ENCODE results near the gene SDC1.

DNA sequence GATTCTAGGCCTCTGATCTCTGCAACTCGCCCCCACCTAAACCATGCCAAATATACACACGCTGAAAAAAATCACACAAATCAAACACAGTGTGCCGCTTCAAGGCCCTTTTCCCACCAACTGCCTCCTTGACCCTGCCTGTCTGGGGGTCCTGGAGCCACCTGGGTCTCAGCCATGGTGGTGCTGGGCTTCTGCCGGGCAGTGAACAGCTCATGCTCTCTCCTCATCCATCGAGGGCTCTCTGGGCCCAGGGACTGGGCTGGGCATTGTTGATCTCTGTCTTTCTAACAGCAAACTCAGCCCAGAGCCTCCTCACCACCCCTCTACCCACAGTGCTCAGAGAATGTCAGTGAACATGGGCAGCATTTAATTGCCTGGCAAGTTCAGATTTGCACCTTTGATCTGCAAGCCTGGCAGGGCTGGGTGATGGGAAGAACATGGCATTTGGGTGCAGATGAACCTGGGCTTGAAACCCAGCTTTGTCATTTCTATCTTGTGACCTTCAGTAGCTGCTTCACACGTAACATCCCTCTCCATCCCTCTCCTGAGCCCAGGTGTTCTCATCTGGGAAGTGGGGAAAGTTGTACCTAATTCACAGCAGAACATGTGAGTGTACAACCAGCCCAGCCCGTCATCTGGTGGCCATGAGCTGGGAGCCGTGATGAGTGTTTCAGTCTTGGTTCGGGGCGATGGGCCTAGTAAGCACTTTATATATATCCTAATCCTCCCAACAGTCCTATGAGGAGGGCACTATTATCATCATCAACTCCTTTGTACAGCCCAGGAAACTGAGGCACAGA is 46.1 kb downstream of the SDC1 start:
- no peak for TF ChIP-seq EZH2 (IDR thresholded peaks at IDR 0.05; ENCODE audit: borderline replicate concordance, low read depth, low read length, severe bottlenecking)
- TF ChIP-seq, protein P1, sequence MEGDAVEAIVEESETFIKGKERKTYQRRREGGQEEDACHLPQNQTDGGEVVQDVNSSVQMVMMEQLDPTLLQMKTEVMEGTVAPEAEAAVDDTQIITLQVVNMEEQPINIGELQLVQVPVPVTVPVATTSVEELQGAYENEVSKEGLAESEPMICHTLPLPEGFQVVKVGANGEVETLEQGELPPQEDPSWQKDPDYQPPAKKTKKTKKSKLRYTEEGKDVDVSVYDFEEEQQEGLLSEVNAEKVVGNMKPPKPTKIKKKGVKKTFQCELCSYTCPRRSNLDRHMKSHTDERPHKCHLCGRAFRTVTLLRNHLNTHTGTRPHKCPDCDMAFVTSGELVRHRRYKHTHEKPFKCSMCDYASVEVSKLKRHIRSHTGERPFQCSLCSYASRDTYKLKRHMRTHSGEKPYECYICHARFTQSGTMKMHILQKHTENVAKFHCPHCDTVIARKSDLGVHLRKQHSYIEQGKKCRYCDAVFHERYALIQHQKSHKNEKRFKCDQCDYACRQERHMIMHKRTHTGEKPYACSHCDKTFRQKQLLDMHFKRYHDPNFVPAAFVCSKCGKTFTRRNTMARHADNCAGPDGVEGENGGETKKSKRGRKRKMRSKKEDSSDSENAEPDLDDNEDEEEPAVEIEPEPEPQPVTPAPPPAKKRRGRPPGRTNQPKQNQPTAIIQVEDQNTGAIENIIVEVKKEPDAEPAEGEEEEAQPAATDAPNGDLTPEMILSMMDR (IDR thresholded peaks at IDR 0.05; ENCODE audit: borderline replicate concordance, extremely low read depth, low read length, poor library complexity, severe bottlenecking) = no peak
